Activated CD4-positive, alpha-beta T cell treated with anti-CD3 and anti-CD28 coated beads, Interleukin-2, amount 50 U/mL, for 24 hours (primary cell): ENCODE data around the gene PTPN4.
"Not testable (repeated sequence)": the region's sequence is repeated elsewhere in the genome, so short reads cannot be mapped to it uniquely, and the experiment has no call there.

ENCODE experiments used
- DNase-seq, 2 donors: peaks; one replicate each; pipeline ENCODE4 v3.0.0-alpha.2; 2020; ENCODE audit warnings: low read depth in 1 of 2, low spot score in 1 of 2

PTPN4 gene

GRCh38 chr2:119934319-119934718, 174.6 kb downstream of the PTPN4 start:
- DNase-seq, result no peak

GRCh38 chr2:119937680-119938079, 178.0 kb downstream of the PTPN4 start:
- no peak for DNase-seq

- DNase-seq, result no peak
Observed at GRCh38 chr2:119939915-119940314, 180.2 kb downstream of the PTPN4 start.

- no peak for DNase-seq
Observed at GRCh38 chr2:119940856-119941255, 181.1 kb downstream of the PTPN4 start.

GRCh38 chr2:119941388-119941787, 181.7 kb downstream of the PTPN4 start:
- DNase-seq, result no peak

- no peak for DNase-seq
Observed at GRCh38 chr2:119941981-119942513, 182.3 kb downstream of the PTPN4 start.

- no peak for DNase-seq
Observed at GRCh38 chr2:119943058-119943457, 183.3 kb downstream of the PTPN4 start.

GRCh38 chr2:119947535-119947934, 187.8 kb downstream of the PTPN4 start:
- DNase-seq, result no peak

GRCh38 chr2:119950966-119951365, 191.2 kb downstream of the PTPN4 start:
- DNase-seq, result no peak

GRCh38 chr2:119958670-119959268, 199.0 kb downstream of the PTPN4 start:
- DNase-seq, result no peak

GRCh38 chr2:119960821-119961220, 201.1 kb downstream of the PTPN4 start:
- no peak for DNase-seq

GRCh38 chr2:119981896-119982295, 222.2 kb downstream of the PTPN4 start:
- DNase-seq, result no peak

GRCh38 chr2:119982506-119982905, 222.8 kb downstream of the PTPN4 start:
- no peak for DNase-seq

GRCh38 chr2:119983108-119983507, 223.4 kb downstream of the PTPN4 start:
- DNase-seq, result no peak

- DNase-seq, result no peak
Observed at GRCh38 chr2:119996148-119996547, 236.4 kb downstream of the PTPN4 start.

GRCh38 chr2:119996896-119997891, 237.5 kb downstream of the PTPN4 start:
- DNase-seq, result not testable (repeated sequence)

- DNase-seq, result no peak
Observed at GRCh38 chr2:120001471-120001870, 241.7 kb downstream of the PTPN4 start.

- no peak for DNase-seq
Observed at GRCh38 chr2:120004254-120004653, 244.5 kb downstream of the PTPN4 start.

- DNase-seq, result no peak
Observed at GRCh38 chr2:120005834-120006521, 246.3 kb downstream of the PTPN4 start.

GRCh38 chr2:120007851-120008250, 248.1 kb downstream of the PTPN4 start:
- no peak for DNase-seq

- DNase-seq, result no peak
Observed at GRCh38 chr2:120012363-120012762, 252.6 kb downstream of the PTPN4 start.
